NCI-H345 treated with DMSO at 0.1 percent for 48 hours (cell line): ENCODE data around the gene FAF1.
A peak's percentile ranks its signal among the peaks of the same experiment; 100 is the strongest.

Experiments
- DNase-seq: peaks from one replicate; lab custom pipeline; 2025; ENCODE audit not compliant: unreplicated experiment; lab: John Stamatoyannopoulos, UW

Gene FAF1

GRCh38 chr1:50705041-50705440 lies 255.0 kb downstream of the FAF1 start:
- DNase-seq: no peak

GRCh38 chr1:50704126-50704525 lies 255.9 kb downstream of the FAF1 start:
- peak; percentile 49 for DNase-seq

- no peak for DNase-seq
These were observed 256.8 kb downstream of the FAF1 start for GRCh38 chr1:50703240-50703639.

GRCh38 chr1:50702395-50702794 lies 257.7 kb downstream of the FAF1 start:
- DNase-seq: no peak

- DNase-seq: no peak
These were observed 258.3 kb downstream of the FAF1 start for GRCh38 chr1:50701706-50702317.

GRCh38 chr1:50700621-50701020 lies 259.4 kb downstream of the FAF1 start:
- peak; percentile 74 for DNase-seq

- peak; percentile 97 for DNase-seq
These were observed 259.9 kb downstream of the FAF1 start for GRCh38 chr1:50700214-50700613.

- peak; percentile 97 for DNase-seq
These were observed 260.3 kb downstream of the FAF1 start for GRCh38 chr1:50699795-50700194.

GRCh38 chr1:50697440-50698421 lies 262.3 kb downstream of the FAF1 start:
- DNase-seq: no peak

- no peak for DNase-seq
These were observed 266.2 kb downstream of the FAF1 start for GRCh38 chr1:50693829-50694228.

GRCh38 chr1:50684185-50684584 lies 275.9 kb downstream of the FAF1 start:
- no peak for DNase-seq

GRCh38 chr1:50681931-50682330 lies 278.1 kb downstream of the FAF1 start:
- DNase-seq: no peak

GRCh38 chr1:50667710-50668356 lies 292.2 kb downstream of the FAF1 start:
- no peak for DNase-seq

GRCh38 chr1:50667272-50667671 lies 292.8 kb downstream of the FAF1 start:
- DNase-seq: no peak

GRCh38 chr1:50666849-50667248 lies 293.2 kb downstream of the FAF1 start:
- no peak for DNase-seq

- DNase-seq: no peak
These were observed 294.7 kb downstream of the FAF1 start for GRCh38 chr1:50665413-50665812.

GRCh38 chr1:50661626-50662025 lies 298.4 kb downstream of the FAF1 start:
- no peak for DNase-seq

GRCh38 chr1:50659107-50659662 lies 300.9 kb downstream of the FAF1 start:
- DNase-seq: no peak

- DNase-seq: no peak
These were observed 301.5 kb downstream of the FAF1 start for GRCh38 chr1:50658459-50659076.

- DNase-seq: no peak
These were observed 303.1 kb downstream of the FAF1 start for GRCh38 chr1:50656931-50657330.
